Caco-2 (cell line): Measurements from ENCODE around the gene DNAJC1. TPM values are rescaled to one million over a fixed set of nuclear protein-coding genes. Genes with fewer than 3 reads are reported as not detected.
"Not testable (repeated sequence)": the region's sequence is repeated elsewhere in the genome, so short reads cannot be mapped to it uniquely, and the experiment has no call there.

Experiments
- BruUV-seq: library from RNA; stranded (reverse); fragments of 400-500 nt; replicated peaks from 2 replicates; lab custom pipeline; 2021; lab: Mats Ljungman, UMichigan
- CTCF ChIA-PET: fragments of 300-600 bp; sonication (Branson Sonifier 250); formaldehyde crosslinking; loops from one replicate; lab custom pipeline; 2022; ENCODE audit warnings: antibody characterized with exemption; lab: Charles Lee
- POLR2A ChIA-PET: fragments of 300-600 bp; sonication (Branson Sonifier 250); formaldehyde crosslinking; loops from one replicate; lab custom pipeline; 2022; ENCODE audit warnings: antibody characterized with exemption; lab: Charles Lee
- DNase-seq, 2 experiments: peaks; one replicate each; pipeline versions ENCODE4 v3.0.0 to v3.0.0-alpha.2; 2020 to 2022
- H3K27me3 ChIP-seq: replicated peaks from 2 replicates; pipeline ENCODE4 v1.6.0; 2011; ENCODE audit warnings: low read length; ENCODE audit not compliant: control insufficient read depth, insufficient read depth
- H3K36me3 ChIP-seq: 2 replicates; pipeline ENCODE4 v1.5.1; 2011; ENCODE audit warnings: low read length; ENCODE audit not compliant: control insufficient read depth, insufficient read depth
- H3K4me1 ChIP-seq: fragments of 250-450 bp; sonication (Bioruptor Pico); 2 replicates; pipeline ENCODE4 v1.5.1; 2020; ENCODE audit warnings: mild to moderate bottlenecking
- H3K4me3 ChIP-seq: 2 replicates; pipeline ENCODE4 v1.5.1; 2011; ENCODE audit warnings: low read depth, mild to moderate bottlenecking, control low read depth, low read length
- H3K9me3 ChIP-seq: fragments of 250-450 bp; sonication (Bioruptor Pico); 2 replicates; pipeline ENCODE4 v1.5.1; 2020; ENCODE audit warnings: mild to moderate bottlenecking, moderate library complexity
- H3K27ac Mint-ChIP-seq: one replicate; pipeline ENCODE4 v1.8.0; 2022; ENCODE audit warnings: mixed read lengths; ENCODE audit not compliant: unreplicated experiment
- H3K27me3 Mint-ChIP-seq: one replicate; pipeline ENCODE4 v1.8.0; 2022; ENCODE audit warnings: mixed read lengths; ENCODE audit not compliant: insufficient read depth, unreplicated experiment
- H3K36me3 Mint-ChIP-seq: one replicate; pipeline ENCODE4 v1.8.0; 2022; ENCODE audit warnings: mild to moderate bottlenecking, mixed read lengths; ENCODE audit not compliant: insufficient read depth, unreplicated experiment
- H3K4me1 Mint-ChIP-seq: one replicate; pipeline ENCODE4 v1.8.0; 2022; ENCODE audit warnings: low read depth, mixed read lengths; ENCODE audit not compliant: unreplicated experiment
- H3K4me3 Mint-ChIP-seq: one replicate; pipeline ENCODE4 v1.8.0; 2022; ENCODE audit warnings: mild to moderate bottlenecking, moderate library complexity, mixed read lengths; ENCODE audit not compliant: unreplicated experiment
- H3K9me3 Mint-ChIP-seq: one replicate; pipeline ENCODE4 v1.8.0; 2022; ENCODE audit warnings: mixed read lengths; ENCODE audit not compliant: unreplicated experiment
- intact Hi-C: fragments of 100-400 bp; cut with micrococcal nuclease; formaldehyde crosslinking; loops from one replicate; pipeline ENCODE4 v1.10.0; 2022; ENCODE audit not compliant: unreplicated experiment
- total RNA-seq: library from RNA; stranded (reverse); gene quantifications from 2 replicates; pipeline ENCODE4 v1.2.3, GENCODE V29; 2022
- TF ChIP-seq, protein P1 (sequence below), 2 experiments: fragments of 200-600 bp in 1 of 2; IDR thresholded peaks; 1 replicate in 1 of 2; 2 replicates in 1 of 2; pipeline versions ENCODE4 v1.5.1 to v1.8.0; 2011 to 2022; ENCODE audit warnings: antibody characterized with exemption in 1 of 2, control low read depth in 1 of 2, inconsistent platforms in 1 of 2, low read depth in 1 of 2, low read length in 1 of 2, mild to moderate bottlenecking in 1 of 2, moderate library complexity in 1 of 2; ENCODE audit not compliant: insufficient read depth in 1 of 2, severe bottlenecking in 1 of 2, unreplicated experiment in 1 of 2

The DNAJC1 gene
- total RNA-seq, 1 experiment from 2014 or later: 50.7 TPM

DNA sequence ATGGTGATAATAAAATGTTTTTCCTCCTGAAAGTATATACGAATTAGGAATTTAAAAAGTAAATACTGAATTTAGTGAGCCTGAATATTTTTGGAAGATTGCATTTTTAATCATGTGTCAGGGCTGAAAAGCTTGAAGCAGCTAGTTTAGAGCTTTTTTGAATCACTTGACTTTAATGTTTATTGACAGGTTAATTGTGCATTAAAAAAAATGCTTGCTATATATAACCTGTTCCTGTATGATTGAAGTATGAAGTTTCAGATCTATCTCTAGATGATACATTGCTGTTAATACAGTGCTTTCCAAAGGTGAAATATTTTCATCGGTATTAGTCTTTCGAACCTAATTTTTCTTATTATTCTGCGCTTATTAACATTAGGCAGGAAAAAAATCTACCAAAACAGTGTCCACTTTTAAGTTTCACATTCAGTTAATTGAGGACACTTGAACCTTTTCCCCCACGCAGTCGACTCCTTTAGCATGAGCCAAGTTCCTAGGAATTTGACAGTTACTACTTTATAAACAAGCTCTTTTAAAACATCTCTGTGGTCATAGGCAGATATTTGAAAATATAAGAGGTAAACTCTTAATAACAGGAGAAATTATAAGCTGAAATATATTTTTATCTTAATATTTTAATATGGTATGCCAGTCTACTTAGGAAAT lies 282.4 kb downstream of the DNAJC1 start:
- CTCF ChIA-PET: no interaction called here
- intact Hi-C loops: loop anchor here (10.0 kb wide), 1 partner anchor 356 kb away; no protein-coding TSS in a partner anchor
- Histone ChIP-seq H3K27me3 (no peaks in the 10 kb centered on the region), H3K9me3 (no peaks in the 10 kb centered on the region), H3K4me3 (no peak overlapping the region), H3K4me1 (peaks cover 18% of the 10 kb centered on the region), H3K36me3 (no peaks in the 10 kb centered on the region)
- POLR2A ChIA-PET: no interaction called here
- no peak for DNase-seq
- Mint-ChIP-seq H3K4me3 (no peak overlapping the region), H3K27ac (no peak overlapping the region), H3K9me3 (no peaks in the 10 kb centered on the region), H3K4me1 (peaks cover 15% of the 10 kb centered on the region), H3K36me3 (peaks cover 43% of the 10 kb centered on the region), H3K27me3 (no peaks in the 10 kb centered on the region)
- BruUV-seq: no TSS peak
- TF ChIP-seq, protein P1, sequence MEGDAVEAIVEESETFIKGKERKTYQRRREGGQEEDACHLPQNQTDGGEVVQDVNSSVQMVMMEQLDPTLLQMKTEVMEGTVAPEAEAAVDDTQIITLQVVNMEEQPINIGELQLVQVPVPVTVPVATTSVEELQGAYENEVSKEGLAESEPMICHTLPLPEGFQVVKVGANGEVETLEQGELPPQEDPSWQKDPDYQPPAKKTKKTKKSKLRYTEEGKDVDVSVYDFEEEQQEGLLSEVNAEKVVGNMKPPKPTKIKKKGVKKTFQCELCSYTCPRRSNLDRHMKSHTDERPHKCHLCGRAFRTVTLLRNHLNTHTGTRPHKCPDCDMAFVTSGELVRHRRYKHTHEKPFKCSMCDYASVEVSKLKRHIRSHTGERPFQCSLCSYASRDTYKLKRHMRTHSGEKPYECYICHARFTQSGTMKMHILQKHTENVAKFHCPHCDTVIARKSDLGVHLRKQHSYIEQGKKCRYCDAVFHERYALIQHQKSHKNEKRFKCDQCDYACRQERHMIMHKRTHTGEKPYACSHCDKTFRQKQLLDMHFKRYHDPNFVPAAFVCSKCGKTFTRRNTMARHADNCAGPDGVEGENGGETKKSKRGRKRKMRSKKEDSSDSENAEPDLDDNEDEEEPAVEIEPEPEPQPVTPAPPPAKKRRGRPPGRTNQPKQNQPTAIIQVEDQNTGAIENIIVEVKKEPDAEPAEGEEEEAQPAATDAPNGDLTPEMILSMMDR (IDR thresholded peaks at IDR 0.05; ENCODE audit: insufficient read depth in 1 of 2, low read depth in 1 of 2, low read length in 1 of 2, severe bottlenecking in 1 of 2, unreplicated experiment in 1 of 2): no peak

DNA sequence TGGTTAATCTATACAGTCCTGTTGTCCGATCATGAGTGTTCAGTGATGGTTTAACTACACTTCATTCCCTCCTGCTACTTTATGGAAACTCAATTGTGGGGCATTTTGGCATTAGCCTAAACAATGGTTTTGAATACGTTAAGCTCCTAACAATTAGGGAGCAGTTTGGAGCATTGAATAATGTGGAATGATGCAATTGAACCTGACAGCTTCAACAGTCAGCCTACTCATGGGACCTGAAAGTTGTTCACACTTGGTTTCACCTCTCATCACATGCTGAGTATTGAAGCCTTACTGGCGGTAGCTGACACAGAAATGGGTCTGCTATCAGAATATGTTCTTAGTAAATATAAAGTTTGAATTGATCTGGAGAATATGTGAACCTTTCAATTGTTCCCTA lies 283.4 kb downstream of the DNAJC1 start:
- H3K36me3 Mint-ChIP-seq: peaks cover 48% of the 10 kb centered on the region
- H3K9me3 ChIP-seq: no peaks in the 10 kb centered on the region
- intact Hi-C loops: loop anchor here (10.0 kb wide), 1 partner anchor 355 kb away; no protein-coding TSS in a partner anchor
- peaks cover 20% of the 10 kb centered on the region for H3K4me1 Mint-ChIP-seq
- BruUV-seq: no TSS peak
- H3K4me3 Mint-ChIP-seq: no peak overlapping the region
- TF ChIP-seq, protein P1 (IDR thresholded peaks at IDR 0.05; ENCODE audit: insufficient read depth in 1 of 2, low read depth in 1 of 2, low read length in 1 of 2, severe bottlenecking in 1 of 2, unreplicated experiment in 1 of 2): no peak
- no peak overlapping the region for H3K4me3 ChIP-seq
- no peaks in the 10 kb centered on the region for H3K27me3 Mint-ChIP-seq
- H3K4me1 ChIP-seq: peaks cover 13% of the 10 kb centered on the region
- ChIA-PET CTCF (no interaction called here), POLR2A (no interaction called here)
- H3K9me3 Mint-ChIP-seq: no peaks in the 10 kb centered on the region
- DNase-seq: no peak
- H3K36me3 ChIP-seq: no peaks in the 10 kb centered on the region
- H3K27ac Mint-ChIP-seq: no peak overlapping the region
- H3K27me3 ChIP-seq: no peaks in the 10 kb centered on the region

DNA sequence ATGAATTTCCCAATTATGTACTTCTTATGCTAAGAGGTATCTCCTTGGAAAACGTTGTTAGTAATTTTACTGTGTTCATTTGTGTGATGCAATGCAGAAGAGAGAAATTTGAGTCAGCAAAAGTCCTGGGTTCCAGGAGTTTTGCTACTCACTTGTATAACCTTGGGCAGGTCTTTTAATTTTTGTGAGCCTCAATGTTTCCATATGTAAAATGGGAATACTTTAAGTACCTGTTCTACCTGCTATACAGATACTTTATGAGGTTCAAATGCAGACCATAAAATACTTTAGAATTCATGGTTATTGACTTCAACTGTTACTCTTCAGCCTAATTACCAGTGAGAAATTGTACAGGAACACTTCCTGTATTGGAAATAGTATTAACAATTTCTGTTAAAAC lies 284.0 kb downstream of the DNAJC1 start:
- H3K4me3 ChIP-seq: no peak overlapping the region

DNA sequence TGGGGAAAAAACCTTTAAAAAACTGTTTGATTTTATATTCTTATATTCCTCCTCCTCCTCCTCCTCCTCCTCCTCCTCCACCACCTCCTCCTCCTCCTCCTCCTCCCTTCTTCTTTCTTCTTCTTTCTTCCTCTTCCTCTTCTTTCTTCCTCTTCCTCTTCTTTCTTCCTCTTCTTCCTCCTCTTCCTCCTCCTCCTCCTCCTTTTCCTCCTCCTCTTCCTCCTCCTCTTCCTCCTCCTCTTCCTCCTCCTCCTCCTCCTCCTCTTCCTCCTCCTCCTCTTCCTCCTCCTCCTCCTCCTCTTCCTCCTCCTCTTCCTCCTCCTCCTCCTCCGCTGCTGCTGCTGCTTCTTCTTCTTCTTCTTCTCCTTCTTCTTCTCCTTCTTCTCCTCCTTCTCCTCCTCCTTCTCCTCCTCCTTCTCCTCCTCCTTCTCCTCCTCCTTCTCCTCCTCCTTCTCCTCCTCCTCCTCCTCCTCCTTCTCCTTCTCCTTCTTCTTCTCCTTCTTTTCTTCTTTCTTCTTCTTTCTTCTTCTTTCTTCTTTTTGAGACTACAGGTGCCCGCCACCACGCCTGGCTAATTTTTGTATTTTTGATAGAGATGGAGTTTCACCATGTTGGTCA lies 286.0 kb downstream of the DNAJC1 start:
- DNase-seq, H3K27me3 Mint-ChIP-seq, CTCF ChIA-PET, BruUV-seq, POLR2A ChIA-PET, H3K9me3 Mint-ChIP-seq, H3K27ac Mint-ChIP-seq, intact Hi-C loops, H3K4me1 ChIP-seq, H3K4me3 Mint-ChIP-seq, H3K36me3 ChIP-seq, H3K9me3 ChIP-seq, H3K4me3 ChIP-seq, H3K27me3 ChIP-seq: not testable (repeated sequence)
- Mint-ChIP-seq H3K36me3 (peaks cover 53% of the 10 kb centered on the region), H3K4me1 (peaks cover 15% of the 10 kb centered on the region)

More for the DNA sequence above, 284.0 kb downstream of the DNAJC1 start:
- peaks cover 19% of the 10 kb centered on the region for H3K4me1 Mint-ChIP-seq
- TF ChIP-seq, protein P1 (IDR thresholded peaks at IDR 0.05; ENCODE audit: insufficient read depth in 1 of 2, low read depth in 1 of 2, low read length in 1 of 2, severe bottlenecking in 1 of 2, unreplicated experiment in 1 of 2): no peak
- peaks cover 45% of the 10 kb centered on the region for H3K36me3 Mint-ChIP-seq
- no TSS peak for BruUV-seq
- H3K27me3 Mint-ChIP-seq: no peaks in the 10 kb centered on the region
- peaks cover 7% of the 10 kb centered on the region for H3K4me1 ChIP-seq
- ChIA-PET CTCF (no interaction called here), POLR2A (no interaction called here)
- no peaks in the 10 kb centered on the region for H3K9me3 Mint-ChIP-seq
- DNase-seq: no peak
- H3K4me3 Mint-ChIP-seq: no peak overlapping the region
- H3K27ac Mint-ChIP-seq: no peak overlapping the region
- intact Hi-C loops: no loop called here
- H3K36me3 ChIP-seq: peaks cover 1% of the 10 kb centered on the region; the same call in 1 of the 2 replicates
- no peaks in the 10 kb centered on the region for H3K9me3 ChIP-seq
- H3K27me3 ChIP-seq: no peaks in the 10 kb centered on the region
